SU-DHL-6 (cell line): ENCODE measurements around the gene PPIC.

Experiments
- EZH2phosphoT487 ChIP-seq: fragments of 200-600 bp; sonication (generic), shearing (Covaris generic); conservative IDR thresholded peaks from 2 replicates; pipeline ENCODE4 v1.6.1; 2018; ENCODE audit warnings: mild to moderate bottlenecking, antibody characterized with exemption, low read length, moderate library complexity, mixed read lengths
- TF ChIP-seq, protein P1 (sequence below): fragments of 200-600 bp; sonication (generic); IDR thresholded peaks from one replicate; pipeline ENCODE4 v1.5.1; 2017; ENCODE audit warnings: antibody characterized with exemption, mild to moderate bottlenecking, low read length, moderate library complexity; ENCODE audit not compliant: insufficient read depth, poor library complexity, severe bottlenecking

DNA sequence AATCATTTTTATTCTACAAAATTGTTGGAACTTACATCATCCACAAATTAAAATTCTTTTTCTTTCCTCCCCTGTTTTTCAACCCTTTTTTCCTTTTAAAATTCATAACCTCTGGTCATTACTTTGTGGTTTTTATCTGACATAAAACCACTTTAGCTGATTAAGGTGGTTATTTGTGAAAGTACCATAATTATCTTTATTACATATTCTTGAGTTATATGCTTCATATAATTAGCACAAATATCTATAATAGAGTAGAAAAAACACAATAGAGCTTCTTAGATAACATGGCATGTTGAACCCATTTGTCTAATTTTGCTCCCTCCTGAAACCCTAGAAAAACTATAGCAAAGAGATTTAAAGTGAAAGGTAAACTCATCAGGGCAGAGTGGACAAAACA is 22.9 kb upstream of the PPIC start:
- TF ChIP-seq, protein P1, sequence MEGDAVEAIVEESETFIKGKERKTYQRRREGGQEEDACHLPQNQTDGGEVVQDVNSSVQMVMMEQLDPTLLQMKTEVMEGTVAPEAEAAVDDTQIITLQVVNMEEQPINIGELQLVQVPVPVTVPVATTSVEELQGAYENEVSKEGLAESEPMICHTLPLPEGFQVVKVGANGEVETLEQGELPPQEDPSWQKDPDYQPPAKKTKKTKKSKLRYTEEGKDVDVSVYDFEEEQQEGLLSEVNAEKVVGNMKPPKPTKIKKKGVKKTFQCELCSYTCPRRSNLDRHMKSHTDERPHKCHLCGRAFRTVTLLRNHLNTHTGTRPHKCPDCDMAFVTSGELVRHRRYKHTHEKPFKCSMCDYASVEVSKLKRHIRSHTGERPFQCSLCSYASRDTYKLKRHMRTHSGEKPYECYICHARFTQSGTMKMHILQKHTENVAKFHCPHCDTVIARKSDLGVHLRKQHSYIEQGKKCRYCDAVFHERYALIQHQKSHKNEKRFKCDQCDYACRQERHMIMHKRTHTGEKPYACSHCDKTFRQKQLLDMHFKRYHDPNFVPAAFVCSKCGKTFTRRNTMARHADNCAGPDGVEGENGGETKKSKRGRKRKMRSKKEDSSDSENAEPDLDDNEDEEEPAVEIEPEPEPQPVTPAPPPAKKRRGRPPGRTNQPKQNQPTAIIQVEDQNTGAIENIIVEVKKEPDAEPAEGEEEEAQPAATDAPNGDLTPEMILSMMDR, result no peak
- no peak for TF ChIP-seq EZH2phosphoT487
